Lower leg skin (tissue), 3 donors: ENCODE data around the gene TMEM44.

Experiments used
- CTCF ChIP-seq, 3 donors: fragments of 450-650 bp; IDR thresholded peaks; one replicate each; pipeline ENCODE4 v1.5.1; 2016; ENCODE audit warnings: antibody characterized with exemption in 3 of 3, mild to moderate bottlenecking in 3 of 3, moderate library complexity in 2 of 3
- POLR2A ChIP-seq, 2 donors: fragments of 450-650 bp; IDR thresholded peaks; one replicate each; pipeline ENCODE4 v1.6.1; 2016 to 2017; ENCODE audit warnings: antibody characterized with exemption in 2 of 2, mild to moderate bottlenecking in 1 of 2, moderate library complexity in 1 of 2

GRCh38 chr3:194606163-194606562 lies 27.1 kb downstream of the TMEM44 start:
- TF ChIP-seq CTCF (IDR thresholded peaks at IDR 0.05) (no peak), POLR2A (IDR thresholded peaks at IDR 0.05) (no peak)
